Pancreas (tissue), 10 donors: ENCODE results near the gene RNF6. TPM values are rescaled to one million over a fixed set of nuclear protein-coding genes. Genes with fewer than 3 reads are reported as not detected.
A peak's percentile ranks its signal among the peaks of the same experiment; 100 is the strongest.

Source experiments
- ATAC-seq, 4 donors: fragments of 200-7000 bp; cut with Tn5 transposase; one replicate each; pipeline versions ENCODE4 v1.8.0 to v1.9.1; 2020; ENCODE audit warnings: mild to moderate bottlenecking in 4 of 4, moderate library complexity in 4 of 4
- DNase-seq, 6 donors: peaks; one replicate each; pipeline ENCODE4 v3.0.0-alpha.2; 2020
- FAIRE-seq: peaks from 2 replicates; lab custom pipeline; 2012; peaks lifted over from hg19 to GRCh38; lab: Jason Lieb, UNC
- H3K27ac ChIP-seq, 4 donors: fragments of 200-600 bp; sonication (generic); 1 replicate in 3 of 4; 2 replicates in 1 of 4; pipeline versions ENCODE4 v1.5.0 to v1.8.0; 2020
- H3K27me3 ChIP-seq, 4 donors: fragments of 200-600 bp; one replicate each; pipeline ENCODE4 v1.8.0; 2021
- H3K36me3 ChIP-seq, 3 donors: fragments of 200-600 bp; sonication (generic) in 1 of 3; one replicate each; pipeline versions ENCODE4 v1.5.0 to v1.8.0; 2020 to 2021
- H3K4me1 ChIP-seq, 3 donors: fragments of 200-600 bp; one replicate each; pipeline ENCODE4 v1.8.0; 2021
- H3K4me3 ChIP-seq, 4 donors: fragments of 200-600 bp; sonication (generic) in 2 of 4; one replicate each; pipeline versions ENCODE4 v1.5.0 to v1.8.0; 2020 to 2021
- H3K9me3 ChIP-seq, 4 donors: fragments of 200-600 bp; one replicate each; pipeline ENCODE4 v1.8.0; 2021
- WGBS, 2 donors: extraction: QIAGEN DNeasy Blood & Tissue Kit; methylation state at CpG; one replicate each; pipeline ENCODE4 v1.1.7; 2013; 5-methylcytosine and 5-hydroxymethylcytosine counted together
- intact Hi-C, 3 donors: fragments of 100-400 bp; cut with DNase I; formaldehyde crosslinking; loops; one replicate each; pipeline versions ENCODE4 v1.11.1 to v1.14.2; 2022
- polyA plus RNA-seq, 2 donors: library from polyadenylated mRNA; stranded (reverse); fragments of 200-250 nt; gene quantifications; one replicate each; pipeline ENCODE4 v1.2.3, GENCODE V29; 2013
- total RNA-seq, 6 donors: library from RNA; stranded (reverse); fragmentation: NEBNext Ultra II Directional in 4 of 6; extraction: Animal tissue kit (Norgen Biotek cat#: 25700) in 4 of 6; gene quantifications; one replicate each; pipeline versions ENCODE4 v1.2.1 to v1.2.4, GENCODE V29; 2021 to 2023
- TF ChIP-seq, protein P1 (sequence below), 4 donors: fragments of 200-600 bp; sonication (generic) in 3 of 4; IDR thresholded peaks; one replicate each; pipeline versions ENCODE4 v1.5.0 to v1.8.0; 2021; ENCODE audit warnings: antibody characterized with exemption in 4 of 4
- donor health status: healthy with polysubstance abuse.
- donor health status: DM: no; HTN: no; CAD: no; lungs with moderate emphysema.
- donor health status: DM: no; HTN: no; CAD: no.
- donor health status: control.
- donor health status: control.
- donor health status: Bipolar disorder and iron deficiency.
- donor health status: DM: yes; HTN: yes; CAD: no.
- donor health status: DM: no; HTN: no; CAD: no.
- donor health status: DM: no; HTN: no; CAD: no.
- donor health status: DM: yes; HTN: yes; CAD: no.

RNF6 gene
- total and polyA plus RNA-seq, 8 donors = 5.9 to 17.2 (median 11.7) TPM

DNA sequence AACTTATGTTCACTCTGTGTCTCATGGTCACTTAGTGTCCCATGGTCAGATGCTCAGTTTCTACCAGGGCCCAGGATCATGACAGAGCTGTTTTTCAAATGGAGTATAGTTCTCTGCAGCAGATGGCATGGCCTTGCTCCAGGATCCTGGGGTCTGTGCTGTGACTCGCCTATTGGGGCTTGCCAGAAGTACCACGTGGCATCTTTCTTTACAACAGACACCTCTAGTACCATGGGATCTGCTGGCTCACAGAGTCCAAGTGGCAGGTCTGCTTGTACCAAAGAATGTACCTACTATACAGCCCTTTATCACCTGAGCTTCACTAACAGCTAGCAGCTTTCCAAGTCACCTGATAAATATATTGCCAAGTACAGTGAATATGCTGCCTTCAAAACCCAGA is 6.0 kb upstream of the RNF6 start:
- 88 to 90% methylated on average over 2 of the region's 2 CpGs for WGBS, 2 donors
- Histone ChIP-seq H3K27me3 (no peaks in the 10 kb centered on the region), H3K4me1 (no peaks in the 10 kb centered on the region), H3K9me3 (no peaks in the 10 kb centered on the region), H3K36me3 (no peaks in the 10 kb centered on the region), H3K4me3 (no peak overlapping the region), H3K27ac (no peak overlapping the region)
- DNase-seq (no peak), ATAC-seq (no peak), FAIRE-seq (no peak)
- TF ChIP-seq, protein P1, sequence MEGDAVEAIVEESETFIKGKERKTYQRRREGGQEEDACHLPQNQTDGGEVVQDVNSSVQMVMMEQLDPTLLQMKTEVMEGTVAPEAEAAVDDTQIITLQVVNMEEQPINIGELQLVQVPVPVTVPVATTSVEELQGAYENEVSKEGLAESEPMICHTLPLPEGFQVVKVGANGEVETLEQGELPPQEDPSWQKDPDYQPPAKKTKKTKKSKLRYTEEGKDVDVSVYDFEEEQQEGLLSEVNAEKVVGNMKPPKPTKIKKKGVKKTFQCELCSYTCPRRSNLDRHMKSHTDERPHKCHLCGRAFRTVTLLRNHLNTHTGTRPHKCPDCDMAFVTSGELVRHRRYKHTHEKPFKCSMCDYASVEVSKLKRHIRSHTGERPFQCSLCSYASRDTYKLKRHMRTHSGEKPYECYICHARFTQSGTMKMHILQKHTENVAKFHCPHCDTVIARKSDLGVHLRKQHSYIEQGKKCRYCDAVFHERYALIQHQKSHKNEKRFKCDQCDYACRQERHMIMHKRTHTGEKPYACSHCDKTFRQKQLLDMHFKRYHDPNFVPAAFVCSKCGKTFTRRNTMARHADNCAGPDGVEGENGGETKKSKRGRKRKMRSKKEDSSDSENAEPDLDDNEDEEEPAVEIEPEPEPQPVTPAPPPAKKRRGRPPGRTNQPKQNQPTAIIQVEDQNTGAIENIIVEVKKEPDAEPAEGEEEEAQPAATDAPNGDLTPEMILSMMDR (IDR thresholded peaks at IDR 0.05) = no peak
- intact Hi-C loops = no loop called here

DNA sequence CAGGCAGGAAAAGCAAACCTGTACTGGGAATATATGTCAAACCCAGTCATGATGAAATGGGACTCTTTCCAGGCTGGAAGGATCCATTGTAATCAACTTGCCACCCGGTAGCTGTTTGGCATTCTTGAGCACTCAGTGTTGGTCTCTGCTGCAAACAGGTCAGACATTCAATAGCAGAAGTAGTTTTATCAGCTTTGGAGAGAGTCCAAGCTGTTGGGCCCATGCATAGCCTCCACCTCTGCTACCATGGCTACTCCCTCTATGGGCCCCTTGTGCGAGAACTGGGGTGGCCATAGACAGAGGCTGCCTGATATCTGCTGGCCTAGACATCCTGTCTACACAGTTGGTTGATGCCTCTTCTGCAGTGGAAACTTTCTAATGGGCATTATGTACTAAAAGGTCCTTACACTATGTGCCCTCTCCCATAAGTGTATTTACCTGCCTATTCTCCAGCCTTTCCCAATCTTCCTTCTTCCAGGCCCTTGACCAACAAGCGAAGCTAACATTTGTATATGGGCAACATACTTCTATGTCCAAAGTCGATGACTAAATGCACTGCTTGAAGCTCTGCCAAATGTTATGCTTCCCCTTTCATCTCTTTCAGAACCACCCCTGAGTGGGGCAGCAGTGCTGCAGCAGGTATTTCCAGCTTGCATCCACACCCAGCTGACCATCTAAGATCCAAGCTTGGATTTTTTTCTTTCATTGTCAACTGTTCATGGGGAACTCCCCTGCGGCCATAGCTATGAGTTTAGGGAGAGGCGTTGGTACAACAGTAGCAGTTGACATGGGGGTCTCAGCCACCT is 5.3 kb upstream of the RNF6 start:
- no peak for FAIRE-seq
- Histone ChIP-seq H3K4me3 (no peak overlapping the region), H3K27ac (no peak overlapping the region), H3K4me1 (no peaks in the 10 kb centered on the region), H3K9me3 (no peaks in the 10 kb centered on the region), H3K27me3 (no peaks in the 10 kb centered on the region), H3K36me3 (no peaks in the 10 kb centered on the region)
- TF ChIP-seq, protein P1 (IDR thresholded peaks at IDR 0.05) = no peak
- intact Hi-C loops = no loop called here
- ATAC-seq = no peak
- 66 to 71% methylated on average over 6 of the region's 6 CpGs for WGBS, 2 donors
- DNase-seq = no peak

DNA sequence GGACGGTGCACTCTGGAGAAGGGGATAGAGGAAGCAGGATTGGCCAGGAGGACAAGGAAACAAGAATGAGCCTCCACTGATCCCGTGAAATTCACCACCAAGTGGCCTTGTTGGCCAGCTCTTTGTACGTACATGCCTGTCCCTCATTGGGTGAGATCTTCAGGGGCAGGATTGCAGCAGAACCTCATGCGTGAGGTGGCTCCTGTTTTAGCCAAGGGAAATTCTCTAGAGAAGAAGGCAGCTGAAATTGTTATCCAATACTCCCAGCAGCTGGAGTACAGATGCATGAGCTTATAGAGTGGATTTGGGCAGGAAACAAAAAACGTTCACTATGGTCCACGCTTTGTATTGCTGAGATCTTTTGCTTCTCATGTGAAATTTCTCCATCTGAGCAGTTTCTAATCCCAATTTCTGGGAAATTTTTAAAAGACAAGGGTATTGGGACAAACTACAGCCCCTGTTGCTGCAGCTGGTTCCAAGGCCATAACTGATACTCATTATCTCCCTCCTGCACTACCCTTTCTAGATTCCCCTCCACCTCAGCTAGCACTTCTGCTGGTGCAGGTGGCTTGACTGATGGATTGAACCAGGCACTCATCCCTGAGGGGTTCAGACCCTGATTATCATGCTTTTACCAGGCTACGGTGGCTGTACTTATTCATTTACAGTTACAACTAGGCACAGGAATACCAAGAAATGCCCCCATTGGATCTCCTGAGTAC is 3.9 kb upstream of the RNF6 start:
- intact Hi-C loops = no loop called here
- ATAC-seq = no peak
- H3K36me3 ChIP-seq = no peaks in the 10 kb centered on the region
- H3K27me3 ChIP-seq = no peaks in the 10 kb centered on the region
- peaks cover 0 to under 1% (median 0%) of the 10 kb centered on the region in 3 donors for H3K4me1 ChIP-seq
- H3K27ac ChIP-seq = no peak overlapping the region
- 67 to 74% methylated on average over 7 of the region's 7 CpGs for WGBS, 2 donors
- DNase-seq = no peak
- no peaks in the 10 kb centered on the region for H3K9me3 ChIP-seq
- TF ChIP-seq, protein P1 (IDR thresholded peaks at IDR 0.05) = no peak
- H3K4me3 ChIP-seq = no peak overlapping the region
- FAIRE-seq = no peak

DNA sequence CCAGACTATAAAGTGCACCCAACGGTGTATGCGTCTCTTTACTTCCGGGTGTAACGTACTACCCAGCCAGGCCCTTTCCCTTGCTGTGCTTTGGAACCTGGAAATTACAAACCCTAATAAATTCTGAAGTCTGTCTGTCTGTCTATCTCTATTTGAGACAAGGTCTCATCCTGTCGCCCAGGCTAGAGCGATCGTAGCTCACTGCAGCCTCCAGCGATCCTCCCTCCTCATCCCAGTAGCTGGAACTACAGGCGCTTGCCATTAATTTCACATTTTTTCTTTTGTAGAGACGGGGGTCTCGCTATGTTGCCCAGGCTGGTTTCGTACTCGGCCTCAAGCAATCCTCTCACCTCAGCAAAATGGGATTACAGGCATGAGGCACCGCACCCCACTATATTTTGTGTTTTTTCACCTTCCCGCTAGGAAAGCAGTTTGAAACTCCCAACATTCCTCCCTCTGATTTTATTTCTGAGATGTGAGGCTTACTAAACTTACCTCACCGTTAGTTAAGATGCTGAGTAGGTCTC is 469 bp upstream of the RNF6 start:
- ATAC-seq (peak; percentile 68 to 83 (median 74)), FAIRE-seq (no peak), DNase-seq (no peak)
- H3K36me3 ChIP-seq = peaks cover 0 to 11% (median 11%) of the 10 kb centered on the region in 3 donors
- H3K4me1 ChIP-seq = peaks cover 7 to 21% (median 8%) of the 10 kb centered on the region in 3 donors
- TF ChIP-seq, protein P1 (IDR thresholded peaks at IDR 0.05) = no peak
- peak overlapping the region; percentile 67 to 93 (median 84) for H3K4me3 ChIP-seq
- no peaks in the 10 kb centered on the region for H3K9me3 ChIP-seq
- 15 to 17% methylated on average over 16 of the region's 16 CpGs for WGBS, 2 donors
- no peaks in the 10 kb centered on the region for H3K27me3 ChIP-seq
- peak overlapping the region; percentile 90 to 97 (median 96) for H3K27ac ChIP-seq
- intact Hi-C loops = no loop called here
